SKM-1 treated with dmso at 0.1 percent for 144 hours (cell line): ENCODE measurements around the gene MAP2K5.

Source experiments
- DNase-seq: peaks from one replicate; lab custom pipeline; 2025; ENCODE audit not compliant: unreplicated experiment; lab: John Stamatoyannopoulos, UW

MAP2K5 gene

GRCh38 chr15:67801926-67802914 is 259.7 kb downstream of the MAP2K5 start:
- no peak for DNase-seq

DNA sequence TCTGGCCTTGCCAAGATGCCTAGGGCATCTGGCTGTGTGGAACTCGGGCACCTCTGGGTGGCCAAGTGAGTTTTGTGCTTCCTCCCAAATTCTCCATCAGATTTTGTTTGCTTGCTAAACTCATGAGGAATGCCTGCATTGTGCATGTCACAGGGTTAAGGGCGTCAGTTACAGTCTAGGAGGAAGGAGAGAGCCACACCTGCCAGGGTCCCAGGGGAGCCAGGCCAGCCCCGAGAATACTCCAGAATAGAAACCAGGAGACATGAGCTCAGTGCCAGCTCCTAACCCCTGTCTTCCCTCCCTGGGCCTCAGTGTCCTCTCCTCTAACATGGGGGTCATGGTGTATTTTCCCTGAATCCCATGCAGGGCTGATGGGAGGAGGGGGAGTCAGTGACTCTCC is 260.8 kb downstream of the MAP2K5 start:
- no peak for DNase-seq

DNA sequence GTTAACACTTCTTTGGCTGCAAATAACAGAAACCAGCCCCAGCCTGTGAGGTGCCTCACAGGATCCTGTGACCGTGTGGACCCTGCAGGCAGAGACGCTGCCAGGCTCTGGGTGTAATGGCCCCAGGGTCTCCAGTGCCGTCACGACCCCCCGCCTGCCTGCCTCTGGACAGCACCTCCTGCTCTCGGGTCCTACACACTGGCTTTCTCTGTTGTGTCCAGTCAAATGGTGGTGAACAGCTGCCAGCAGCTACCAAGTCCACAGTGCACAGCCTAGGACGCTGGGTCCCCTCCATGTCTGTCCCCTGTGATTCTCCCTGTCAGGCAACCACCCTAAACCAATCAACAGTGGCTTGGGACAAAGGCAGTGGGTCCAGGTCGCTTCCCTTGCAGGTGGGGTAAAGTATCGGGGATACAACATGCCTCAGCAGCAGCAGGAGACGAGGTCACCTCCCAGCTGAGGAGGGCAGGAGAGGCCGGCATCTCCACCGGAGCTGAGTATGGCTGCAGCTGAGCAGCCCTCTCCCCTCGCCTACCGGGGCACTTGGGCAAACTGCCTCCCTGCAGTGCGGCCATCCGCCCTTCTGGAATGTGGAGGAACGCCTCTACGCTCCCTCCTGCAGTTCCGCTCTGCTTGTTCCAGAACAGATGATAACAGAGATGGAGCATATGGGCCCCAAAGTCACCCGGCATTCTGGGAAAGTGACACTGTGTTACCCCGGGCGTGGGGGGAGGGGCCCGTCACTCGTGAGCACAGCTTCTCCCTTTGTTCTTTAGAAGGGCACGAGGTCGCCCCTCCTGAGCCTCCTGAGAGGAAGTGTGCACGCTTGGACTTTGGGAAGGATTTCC is 261.7 kb downstream of the MAP2K5 start:
- no peak for DNase-seq

GRCh38 chr15:67805008-67805665 is 262.6 kb downstream of the MAP2K5 start:
- DNase-seq: no peak

- no peak for DNase-seq
These were observed 263.4 kb downstream of the MAP2K5 start for GRCh38 chr15:67805666-67806516.

- DNase-seq: no peak
These were observed 264.0 kb downstream of the MAP2K5 start for GRCh38 chr15:67806536-67806935.

DNA sequence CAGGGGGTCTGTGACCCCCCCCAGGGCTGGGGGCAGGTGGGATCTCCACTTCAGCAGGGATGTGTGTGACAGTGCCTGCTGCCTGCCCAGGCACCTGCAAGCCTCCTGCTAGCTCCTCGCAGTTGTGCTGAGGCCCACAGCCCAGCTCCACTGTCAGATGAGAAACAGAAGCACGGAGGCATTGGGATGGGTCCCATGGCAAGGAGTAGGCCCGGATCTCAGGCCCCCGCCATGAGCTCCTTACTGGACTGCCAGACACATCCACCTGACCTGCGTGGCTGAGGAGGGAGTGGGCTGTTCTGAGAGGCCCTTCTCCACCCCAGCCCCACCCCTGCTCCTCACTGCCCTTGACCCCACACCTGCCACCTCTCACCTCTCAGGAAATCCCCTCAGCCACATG is 264.6 kb downstream of the MAP2K5 start:
- no peak for DNase-seq

DNA sequence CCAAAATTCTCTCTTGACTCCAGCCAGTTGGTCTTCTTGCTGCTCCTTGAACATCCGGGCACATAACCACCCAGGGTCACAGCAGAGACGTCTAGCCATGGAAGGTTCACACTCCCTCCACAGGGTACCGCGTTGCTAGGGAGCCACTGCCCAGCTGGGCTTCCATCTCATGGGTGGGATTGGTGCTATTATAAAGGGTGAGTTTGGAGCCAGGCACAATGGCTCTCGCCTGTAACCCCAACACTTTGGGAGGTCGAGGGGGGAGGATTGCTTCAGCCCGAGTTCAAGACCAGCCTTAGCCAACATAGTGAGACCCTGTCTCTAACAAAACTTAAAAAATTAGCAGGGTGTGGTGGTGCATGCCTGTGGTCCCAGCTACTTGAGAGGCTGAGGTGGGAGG is 265.3 kb downstream of the MAP2K5 start:
- no peak for DNase-seq

GRCh38 chr15:67808821-67809220 is 266.3 kb downstream of the MAP2K5 start:
- no peak for DNase-seq

GRCh38 chr15:67809441-67809840 is 266.9 kb downstream of the MAP2K5 start:
- no peak for DNase-seq

- no peak for DNase-seq
These were observed 267.4 kb downstream of the MAP2K5 start for GRCh38 chr15:67809866-67810265.

GRCh38 chr15:67812241-67812644 is 269.7 kb downstream of the MAP2K5 start:
- DNase-seq: no peak

GRCh38 chr15:67813104-67813634 is 270.7 kb downstream of the MAP2K5 start:
- DNase-seq: no peak

DNA sequence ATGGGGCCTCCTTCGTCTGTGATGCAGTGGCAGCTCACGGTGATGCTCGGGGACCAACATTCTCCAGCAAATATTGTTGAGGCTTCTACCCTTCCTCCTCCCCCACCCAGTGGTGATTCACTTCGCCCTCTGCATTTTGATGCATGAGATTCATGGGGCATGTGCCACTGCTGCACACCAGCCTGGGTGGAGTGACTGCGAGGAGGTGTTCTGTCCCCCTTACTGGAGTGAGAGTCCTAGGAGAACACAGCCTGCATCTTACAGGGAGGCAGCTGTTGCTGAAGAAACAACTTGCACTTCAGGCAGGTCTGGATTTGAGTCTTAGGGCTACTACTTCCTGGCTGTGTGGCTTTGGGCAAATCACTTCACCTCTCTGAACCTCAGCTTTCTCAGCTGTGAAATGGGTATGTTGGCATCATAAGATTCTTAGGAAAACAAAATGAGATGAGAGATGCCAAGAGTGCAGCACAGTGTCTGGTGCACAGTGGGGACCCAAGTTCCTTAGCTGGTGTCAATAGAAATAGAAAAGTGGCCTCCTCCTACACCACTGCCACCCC is 272.6 kb downstream of the MAP2K5 start:
- DNase-seq: no peak

DNA sequence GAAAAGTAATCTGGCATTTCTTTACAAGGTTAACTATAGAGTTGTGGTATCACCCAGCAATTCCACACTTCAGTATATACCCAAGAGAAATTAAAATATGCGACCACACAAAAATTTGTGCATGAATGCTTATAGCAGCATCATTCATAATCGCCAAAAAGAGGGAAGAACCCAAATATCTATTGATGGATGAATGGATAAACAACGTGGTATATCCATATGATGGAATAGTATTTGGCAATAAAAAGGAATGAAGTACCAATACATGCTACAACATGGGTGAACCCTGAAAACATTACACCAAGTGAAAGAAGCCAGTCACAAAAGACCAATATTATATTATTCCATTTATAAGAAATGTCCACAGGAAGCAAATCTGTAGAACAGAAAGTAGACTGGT is 274.2 kb downstream of the MAP2K5 start:
- no peak for DNase-seq

GRCh38 chr15:67818464-67818863 is 276.0 kb downstream of the MAP2K5 start:
- no peak for DNase-seq

GRCh38 chr15:67819636-67820035 is 277.1 kb downstream of the MAP2K5 start:
- DNase-seq: no peak

- DNase-seq: no peak
These were observed 277.9 kb downstream of the MAP2K5 start for GRCh38 chr15:67820122-67820991.
